Globus pallidus (tissue), 1 donor: ENCODE results near the gene STX3.
"Not testable (repeated sequence)": the region's sequence is repeated elsewhere in the genome, so short reads cannot be mapped to it uniquely, and the experiment has no call there.

Source experiments
- DNase-seq: peaks from one replicate; pipeline ENCODE4 v3.0.0-alpha.2; 2015; ENCODE audit warnings: low spot score

STX3 gene

GRCh38 chr11:59842316-59842715, 87.1 kb downstream of the STX3 start:
- no peak for DNase-seq

- DNase-seq, result no peak
Measured at GRCh38 chr11:59845399-59845798, 90.2 kb downstream of the STX3 start, which contains the start of gene CBLIF. TSS of gene CBLIF (minus strand) at chr11:59845499. CDS start at chr11:59845453, 46 bp downstream.

- DNase-seq, result no peak
Measured at GRCh38 chr11:59846556-59846955, 91.4 kb downstream of the STX3 start.

- DNase-seq, result no peak
Measured at GRCh38 chr11:59847626-59848025, 92.5 kb downstream of the STX3 start.

DNA sequence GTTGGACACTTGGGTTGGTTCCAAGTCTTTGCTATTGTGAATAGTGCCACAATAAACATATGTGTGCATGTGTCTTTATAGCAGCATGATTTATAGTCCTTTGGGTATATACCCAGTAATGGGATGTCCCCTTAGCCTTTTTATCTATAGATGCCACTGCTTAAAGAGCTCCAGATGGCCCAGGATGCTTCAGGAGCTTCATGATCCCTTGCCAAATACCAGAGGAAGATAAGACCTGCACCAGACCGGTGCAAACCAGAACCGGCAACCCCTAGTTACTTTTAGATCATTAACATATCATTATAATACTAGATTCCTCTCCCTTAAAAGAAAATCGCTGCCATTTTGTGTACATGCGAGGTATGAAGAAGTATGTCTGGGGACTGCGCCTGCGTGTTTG, 93.3 kb downstream of the STX3 start:
- not testable (repeated sequence) for DNase-seq

DNA sequence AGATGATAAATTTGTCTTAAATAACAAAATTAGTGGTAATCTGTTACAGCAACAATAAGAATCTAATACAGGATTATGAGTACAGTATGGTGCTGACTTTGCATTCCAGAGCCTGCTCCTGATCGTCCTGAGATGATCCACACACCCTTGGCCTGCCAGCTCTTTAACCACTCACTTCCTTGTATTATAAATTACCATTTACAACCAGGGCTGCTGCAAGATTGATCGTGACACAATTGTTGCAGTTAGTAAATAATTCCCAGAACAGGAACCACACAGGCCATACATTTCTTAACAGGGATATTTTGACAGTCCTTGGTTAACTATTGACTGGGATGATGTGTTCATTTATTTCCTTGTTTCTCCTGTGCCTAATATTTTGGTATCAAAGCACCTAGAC, 94.0 kb downstream of the STX3 start:
- no peak for DNase-seq

DNA sequence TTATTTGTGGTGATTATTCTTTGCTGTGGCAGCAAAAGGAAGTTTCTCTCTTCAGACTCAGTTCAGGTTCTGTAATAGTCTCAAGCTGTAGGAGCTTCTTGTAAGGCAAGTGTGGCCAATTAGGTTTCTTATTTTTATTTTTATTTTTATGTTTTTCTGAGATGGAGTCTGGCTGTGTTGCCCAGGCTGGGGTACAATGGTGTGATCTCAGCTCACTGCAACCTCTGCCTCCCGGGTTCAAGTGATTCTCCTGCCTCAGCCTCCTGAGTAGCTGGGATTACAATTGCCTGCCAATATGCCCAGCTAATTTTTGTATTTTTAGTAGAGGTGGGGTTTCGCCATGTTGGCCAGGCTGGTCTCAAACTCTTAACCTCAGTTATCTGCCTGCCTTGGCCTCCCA, 94.4 kb downstream of the STX3 start:
- not testable (repeated sequence) for DNase-seq

- not testable (repeated sequence) for DNase-seq
Measured at GRCh38 chr11:59851416-59851815, 96.2 kb downstream of the STX3 start.

GRCh38 chr11:59854871-59855270, 99.7 kb downstream of the STX3 start:
- no peak for DNase-seq
